GM21717 (cell line): ENCODE results near the gene NKAIN2.
"Not testable (repeated sequence)": the region's sequence is repeated elsewhere in the genome, so short reads cannot be mapped to it uniquely, and the experiment has no call there.

Experiments
- ATAC-seq: cut with Tn5 transposase; IDR thresholded peaks from one replicate; pipeline ENCODE4 v1.9.1; 2021; ENCODE audit warnings: mild to moderate bottlenecking, moderate library complexity; ENCODE audit not compliant: unreplicated experiment

The NKAIN2 gene

GRCh38 chr6:124661097-124661661 lies 857.5 kb downstream of the NKAIN2 start:
- no peak for ATAC-seq

GRCh38 chr6:124668028-124668427 lies 864.4 kb downstream of the NKAIN2 start:
- no peak for ATAC-seq

- no peak for ATAC-seq
Observed at GRCh38 chr6:124669713-124670480, 866.2 kb downstream of the NKAIN2 start.

- ATAC-seq, result no peak
Observed at GRCh38 chr6:124670801-124671200, 867.1 kb downstream of the NKAIN2 start.

GRCh38 chr6:124671324-124671723 lies 867.7 kb downstream of the NKAIN2 start:
- ATAC-seq, result no peak

GRCh38 chr6:124674042-124674441 lies 870.4 kb downstream of the NKAIN2 start:
- ATAC-seq, result no peak

- no peak for ATAC-seq
Observed at GRCh38 chr6:124676033-124676432, 872.4 kb downstream of the NKAIN2 start.

GRCh38 chr6:124677874-124678273 lies 874.2 kb downstream of the NKAIN2 start:
- ATAC-seq, result no peak

GRCh38 chr6:124679387-124679786 lies 875.7 kb downstream of the NKAIN2 start:
- ATAC-seq, result no peak

- ATAC-seq, result no peak
Observed at GRCh38 chr6:124682751-124683150, 879.1 kb downstream of the NKAIN2 start.

- ATAC-seq, result no peak
Observed at GRCh38 chr6:124683507-124683906, 879.8 kb downstream of the NKAIN2 start.

GRCh38 chr6:124684621-124685020 lies 881.0 kb downstream of the NKAIN2 start:
- ATAC-seq, result no peak

- no peak for ATAC-seq
Observed at GRCh38 chr6:124688369-124688768, 884.7 kb downstream of the NKAIN2 start.

GRCh38 chr6:124694139-124694705 lies 890.6 kb downstream of the NKAIN2 start:
- no peak for ATAC-seq

GRCh38 chr6:124699038-124699437 lies 895.4 kb downstream of the NKAIN2 start:
- no peak for ATAC-seq

GRCh38 chr6:124703541-124703940 lies 899.9 kb downstream of the NKAIN2 start:
- no peak for ATAC-seq

GRCh38 chr6:124712532-124712931 lies 908.9 kb downstream of the NKAIN2 start:
- ATAC-seq, result not testable (repeated sequence)

GRCh38 chr6:124714728-124715127 lies 911.1 kb downstream of the NKAIN2 start:
- ATAC-seq, result no peak

- no peak for ATAC-seq
Observed at GRCh38 chr6:124719913-124720312, 916.2 kb downstream of the NKAIN2 start.

- no peak for ATAC-seq
Observed at GRCh38 chr6:124721331-124721730, 917.7 kb downstream of the NKAIN2 start.

- no peak for ATAC-seq
Observed at GRCh38 chr6:124722141-124722878, 918.6 kb downstream of the NKAIN2 start.

GRCh38 chr6:124723671-124724070 lies 920.0 kb downstream of the NKAIN2 start:
- no peak for ATAC-seq
